NCI-H1417 (cell line): ENCODE results near the gene GAN.
"Not testable (repeated sequence)": the region's sequence is repeated elsewhere in the genome, so short reads cannot be mapped to it uniquely, and the experiment has no call there.

Experiments
- DNase-seq, 3 experiments: peaks; one replicate each; lab custom pipeline; 2025; lab: John Stamatoyannopoulos, UW

The GAN gene

GRCh38 chr16:81399909-81400308 is 85.1 kb downstream of the GAN start:
- no peak for DNase-seq

GRCh38 chr16:81401035-81401950 is 86.5 kb downstream of the GAN start:
- DNase-seq: peak in 2 of 3 experiments; percentile 34 to 73

GRCh38 chr16:81403208-81403600 is 88.4 kb downstream of the GAN start:
- DNase-seq: no peak

GRCh38 chr16:81403601-81404391 is 89.0 kb downstream of the GAN start:
- DNase-seq: peak; percentile 53 to 80 (median 63)

- DNase-seq: not testable (repeated sequence)
These were observed 90.2 kb downstream of the GAN start for GRCh38 chr16:81405002-81405401.

- DNase-seq: no peak
These were observed 90.9 kb downstream of the GAN start for GRCh38 chr16:81405702-81406113.

GRCh38 chr16:81408409-81408950 is 93.7 kb downstream of the GAN start:
- no peak for DNase-seq

GRCh38 chr16:81409016-81409556 is 94.3 kb downstream of the GAN start:
- no peak for DNase-seq

- no peak for DNase-seq
These were observed 96.0 kb downstream of the GAN start for GRCh38 chr16:81410643-81411293.

- DNase-seq: no peak
These were observed 98.7 kb downstream of the GAN start for GRCh38 chr16:81413245-81413990.

- peak in 2 of 3 experiments; percentile 38 to 78 for DNase-seq
These were observed 101.0 kb downstream of the GAN start for GRCh38 chr16:81415751-81416150.

GRCh38 chr16:81416749-81417148 is 102.0 kb downstream of the GAN start:
- no peak for DNase-seq

GRCh38 chr16:81417210-81417609 is 102.4 kb downstream of the GAN start:
- no peak for DNase-seq

- DNase-seq: no peak
These were observed 105.0 kb downstream of the GAN start for GRCh38 chr16:81419806-81420205.

GRCh38 chr16:81421126-81421525 is 106.4 kb downstream of the GAN start:
- no peak for DNase-seq

- no peak for DNase-seq
These were observed 106.8 kb downstream of the GAN start for GRCh38 chr16:81421536-81421935.

GRCh38 chr16:81422153-81422552 is 107.4 kb downstream of the GAN start:
- DNase-seq: not testable (repeated sequence)

- no peak for DNase-seq
These were observed 110.0 kb downstream of the GAN start for GRCh38 chr16:81424771-81425170.

- peak in 1 of 3 experiments; percentile 39 for DNase-seq
These were observed 112.5 kb downstream of the GAN start for GRCh38 chr16:81427219-81427618.

- peak in 1 of 3 experiments; percentile 33 for DNase-seq
These were observed 114.3 kb downstream of the GAN start for GRCh38 chr16:81429045-81429521.
